SH-SY5Y (cell line): ENCODE data around the gene NFASC.

Experiments
- GATA2 ChIP-seq: IDR thresholded peaks from 2 replicates; pipeline ENCODE4 v1.6.1; 2011; ENCODE audit warnings: mild to moderate bottlenecking, low read depth, low read length
- GATA3 ChIP-seq: IDR thresholded peaks from 2 replicates; pipeline ENCODE4 v1.6.1; 2011; ENCODE audit warnings: low read depth, mild to moderate bottlenecking, low read length, moderate library complexity

- TF ChIP-seq GATA2 (no peak), GATA3 (no peak)
These were observed 139.0 kb downstream of the NFASC start for GRCh38 chr1:205009670-205010069.
